Measurements from ENCODE around the gene PNN. TPM values are rescaled to one million over a fixed set of nuclear protein-coding genes. Genes with fewer than 3 reads are reported as not detected.

PNN gene
- total and polyA plus RNA-seq, 2 donors from 2014 or later, result 27.2 to 46.2 TPM

DNA sequence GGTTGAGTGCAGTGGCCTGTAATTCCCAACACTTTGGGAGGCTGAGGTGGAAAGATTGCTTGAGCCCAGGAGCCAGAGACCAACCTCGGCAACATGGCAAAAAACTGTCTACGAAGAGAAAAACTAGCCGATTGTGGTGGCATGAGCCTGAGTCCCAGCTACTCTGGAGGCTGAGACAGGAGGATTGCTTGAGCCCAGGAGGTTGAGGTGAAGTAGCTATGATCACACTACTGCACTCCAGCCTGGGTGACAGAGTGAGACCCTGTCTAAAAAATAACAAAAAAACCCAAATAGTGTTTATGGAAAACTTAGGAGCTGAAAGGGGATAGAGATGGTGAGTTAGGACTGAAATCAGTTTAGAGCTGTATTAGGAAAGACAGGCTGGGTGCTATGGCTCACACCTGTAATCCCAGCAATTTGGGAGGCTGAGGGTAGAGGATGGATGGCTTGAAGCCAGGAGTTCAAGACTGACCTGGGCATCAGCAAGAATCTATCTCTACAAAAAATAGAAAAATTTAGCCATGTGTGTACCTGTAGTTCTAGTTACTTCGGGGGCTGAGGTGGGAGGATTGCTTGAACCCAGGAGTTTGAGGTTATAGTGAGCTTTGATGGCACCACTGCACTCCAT is 9.7 kb downstream of the PNN start:
- intact Hi-C loops (cut with DNase I), result no loop called here
- Histone ChIP-seq H3K4me3 (ENCODE audit: low read length in 3 of 3) (no peak overlapping the region), H3K9ac (ENCODE audit: low read length in 3 of 3) (no peak overlapping the region), H3K4me1 (ENCODE audit: control insufficient read depth in 2 of 3, insufficient read depth in 2 of 3, low read depth in 1 of 3, low read length in 3 of 3) (peaks cover 0 to 2% (median 0%) of the 10 kb centered on the region in 3 donors), H3K27ac (ENCODE audit: low read depth in 2 of 2, low read length in 2 of 2) (no peak overlapping the region), H3K36me3 (ENCODE audit: control insufficient read depth in 2 of 3, insufficient read depth in 3 of 3, low read length in 3 of 3) (peaks cover 0 to 22% (median 21%) of the 10 kb centered on the region in 3 donors), H3K9me3 (ENCODE audit: control insufficient read depth in 2 of 3, insufficient read depth in 1 of 3, low read length in 3 of 3) (no peaks in the 10 kb centered on the region), H3K27me3 (ENCODE audit: control insufficient read depth, insufficient read depth, low read length) (no peaks in the 10 kb centered on the region)
- DNase-seq (no peak), FAIRE-seq (no peak)
- TF ChIP-seq CTCF (IDR thresholded peaks at IDR 0.05; ENCODE audit: borderline replicate concordance, extremely low read depth, insufficient read depth), result no peak

- Histone ChIP-seq H3K9ac (ENCODE audit: low read length in 3 of 3) (no peak overlapping the region), H3K36me3 (ENCODE audit: control insufficient read depth in 2 of 3, insufficient read depth in 3 of 3, low read length in 3 of 3) (peaks cover 0 to 19% (median 16%) of the 10 kb centered on the region in 3 donors), H3K27ac (ENCODE audit: low read depth in 2 of 2, low read length in 2 of 2) (no peak overlapping the region), H3K4me3 (ENCODE audit: low read length in 3 of 3) (no peak overlapping the region), H3K27me3 (ENCODE audit: control insufficient read depth, insufficient read depth, low read length) (no peaks in the 10 kb centered on the region), H3K9me3 (ENCODE audit: control insufficient read depth in 2 of 3, insufficient read depth in 1 of 3, low read length in 3 of 3) (no peaks in the 10 kb centered on the region), H3K4me1 (ENCODE audit: control insufficient read depth in 2 of 3, insufficient read depth in 2 of 3, low read depth in 1 of 3, low read length in 3 of 3) (peaks cover 0 to 2% (median 0%) of the 10 kb centered on the region in 3 donors)
- no peak for TF ChIP-seq CTCF (IDR thresholded peaks at IDR 0.05; ENCODE audit: borderline replicate concordance, extremely low read depth, insufficient read depth)
- DNase-seq, result no peak
- intact Hi-C loops (cut with DNase I), result no loop called here
- no peak for FAIRE-seq
Measured at GRCh38 chr14:39185256-39186049, 10.4 kb downstream of the PNN start.

DNA sequence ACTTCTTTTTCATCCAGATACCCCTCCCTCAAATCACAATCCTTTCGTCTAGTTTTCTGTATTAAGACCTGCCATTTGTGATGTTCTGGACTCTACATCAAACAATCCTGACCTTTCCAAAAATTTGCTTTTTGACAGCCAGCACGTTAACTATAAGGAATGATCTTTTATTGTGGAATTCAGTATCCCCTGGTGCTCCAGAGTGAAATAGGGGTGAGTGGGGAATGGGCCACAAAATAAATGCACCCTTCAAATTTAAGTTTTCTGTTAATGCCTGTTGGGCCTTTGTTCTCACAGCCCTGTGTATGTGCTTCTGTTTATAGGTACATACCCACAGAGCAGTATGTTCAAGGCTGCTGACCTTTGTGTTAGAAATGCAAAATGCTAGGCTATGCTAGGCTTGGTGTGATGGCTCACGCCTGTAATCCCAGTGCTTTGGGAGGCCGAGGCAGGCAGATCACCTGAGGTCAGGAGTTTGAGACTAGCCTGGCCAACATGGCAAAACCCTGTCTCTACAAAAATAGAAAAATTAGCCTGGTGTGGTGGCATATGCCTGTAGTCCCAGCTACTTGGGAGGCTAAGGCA is 12.0 kb downstream of the PNN start:
- no peak overlapping the region for H3K9ac ChIP-seq (ENCODE audit: low read length in 3 of 3)
- no peaks in the 10 kb centered on the region for H3K9me3 ChIP-seq (ENCODE audit: control insufficient read depth in 2 of 3, insufficient read depth in 1 of 3, low read length in 3 of 3)
- TF ChIP-seq CTCF (IDR thresholded peaks at IDR 0.05; ENCODE audit: borderline replicate concordance, extremely low read depth, insufficient read depth), result no peak
- DNase-seq (no peak), FAIRE-seq (no peak)
- peaks cover 0 to 8% (median 0%) of the 10 kb centered on the region in 3 donors for H3K36me3 ChIP-seq (ENCODE audit: control insufficient read depth in 2 of 3, insufficient read depth in 3 of 3, low read length in 3 of 3)
- no peak overlapping the region for H3K27ac ChIP-seq (ENCODE audit: low read depth in 2 of 2, low read length in 2 of 2)
- no peaks in the 10 kb centered on the region for H3K27me3 ChIP-seq (ENCODE audit: control insufficient read depth, insufficient read depth, low read length)
- H3K4me3 ChIP-seq (ENCODE audit: low read length in 3 of 3), result no peak overlapping the region
- intact Hi-C loops (cut with DNase I), result no loop called here
- no peaks in the 10 kb centered on the region for H3K4me1 ChIP-seq (ENCODE audit: control insufficient read depth in 2 of 3, insufficient read depth in 2 of 3, low read depth in 1 of 3, low read length in 3 of 3)
